Fibroblast of mammary gland (primary cell): ENCODE measurements around the gene IL25.

Source experiments
- DNase-seq: peaks from one replicate; pipeline ENCODE4 v3.0.0-alpha.2; 2010; ENCODE audit warnings: low read depth
- H3K4me3 ChIP-seq: 2 replicates; pipeline ENCODE4 v1.5.1; 2011; ENCODE audit warnings: low read depth, mild to moderate bottlenecking, low read length, moderate library complexity; ENCODE audit not compliant: control insufficient read depth
- CTCF ChIP-seq: conservative IDR thresholded peaks from 2 replicates; pipeline ENCODE4 v1.5.1; 2011; ENCODE audit warnings: low read depth, low read length, inconsistent platforms; ENCODE audit not compliant: control insufficient read depth, insufficient read depth

Gene IL25

GRCh38 chr14:23355871-23356435 is 16.7 kb upstream of the IL25 start:
- TF ChIP-seq CTCF, result no peak
- DNase-seq, result no peak
- H3K4me3 ChIP-seq, result no peak overlapping the region

DNA sequence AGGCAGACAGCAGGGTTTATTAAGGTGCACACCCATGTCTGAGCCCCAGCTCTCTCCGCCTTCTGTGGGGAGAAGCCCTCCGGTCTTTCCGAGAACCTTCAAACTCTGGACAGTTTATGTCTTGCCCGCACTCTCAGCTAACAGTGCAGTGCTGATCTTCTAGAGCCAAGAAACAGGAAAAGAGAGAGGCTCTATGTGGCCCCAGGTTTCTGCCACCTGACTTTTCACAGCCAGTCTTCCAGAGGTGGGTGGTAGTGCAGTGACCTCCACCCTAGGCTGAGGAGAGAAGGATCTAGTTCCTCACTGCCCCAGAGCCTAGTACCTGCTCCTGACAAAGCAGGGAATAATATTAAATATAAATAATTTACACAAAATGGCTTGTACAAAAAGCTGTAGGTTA is 15.9 kb upstream of the IL25 start:
- DNase-seq, result no peak
- H3K4me3 ChIP-seq, result no peak overlapping the region
- TF ChIP-seq CTCF, result no peak

DNA sequence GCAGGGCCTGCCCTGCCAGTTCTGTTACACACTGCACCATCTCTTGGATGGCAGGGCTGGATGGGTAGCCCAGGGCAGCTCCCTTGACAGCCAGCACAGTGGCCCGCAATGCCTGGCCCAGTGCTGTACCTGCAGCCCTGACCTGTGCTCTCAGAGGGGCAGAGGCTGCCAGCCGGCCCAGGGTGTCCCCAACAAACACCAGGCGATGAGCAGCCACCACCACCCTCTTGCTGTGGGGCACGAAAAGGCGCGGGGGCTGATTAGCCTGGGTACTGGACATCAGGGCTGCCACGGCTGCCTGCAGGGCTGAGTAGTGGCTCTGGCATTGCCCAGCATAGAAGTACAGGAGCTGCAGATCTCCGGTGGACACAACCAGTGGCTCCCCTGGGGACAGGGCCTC is 15.3 kb upstream of the IL25 start:
- no peak for DNase-seq
- TF ChIP-seq CTCF, result no peak

GRCh38 chr14:23358042-23358441 is 14.6 kb upstream of the IL25 start:
- no peak for DNase-seq
- H3K4me3 ChIP-seq, result no peak overlapping the region
- no peak for TF ChIP-seq CTCF

More for the DNA sequence above, 15.3 kb upstream of the IL25 start:
- no peak overlapping the region for H3K4me3 ChIP-seq

- TF ChIP-seq CTCF, result no peak
- no peak overlapping the region for H3K4me3 ChIP-seq
- no peak for DNase-seq
These were observed 13.9 kb upstream of the IL25 start for GRCh38 chr14:23358553-23359166.

GRCh38 chr14:23359167-23359626 is 13.4 kb upstream of the IL25 start:
- no peak for TF ChIP-seq CTCF
- no peak for DNase-seq
- no peak overlapping the region for H3K4me3 ChIP-seq
